Sigmoid colon (tissue), 3 donors: ENCODE measurements around the gene UBE4A.

Experiments
- CTCF ChIP-seq, 4 experiments: fragments of 450-650 bp in 3 of 4; fragments of 200-600 bp in 1 of 4; IDR thresholded peaks; one replicate each; pipeline ENCODE4 v1.5.1; 2016 to 2019; ENCODE audit warnings: antibody characterized with exemption in 4 of 4, mild to moderate bottlenecking in 3 of 4, moderate library complexity in 2 of 4
- POLR2A ChIP-seq, 2 donors: fragments of 450-650 bp; IDR thresholded peaks; one replicate each; pipeline ENCODE4 v1.6.1; 2016; ENCODE audit warnings: antibody characterized with exemption in 2 of 2, mild to moderate bottlenecking in 2 of 2, moderate library complexity in 2 of 2

DNA sequence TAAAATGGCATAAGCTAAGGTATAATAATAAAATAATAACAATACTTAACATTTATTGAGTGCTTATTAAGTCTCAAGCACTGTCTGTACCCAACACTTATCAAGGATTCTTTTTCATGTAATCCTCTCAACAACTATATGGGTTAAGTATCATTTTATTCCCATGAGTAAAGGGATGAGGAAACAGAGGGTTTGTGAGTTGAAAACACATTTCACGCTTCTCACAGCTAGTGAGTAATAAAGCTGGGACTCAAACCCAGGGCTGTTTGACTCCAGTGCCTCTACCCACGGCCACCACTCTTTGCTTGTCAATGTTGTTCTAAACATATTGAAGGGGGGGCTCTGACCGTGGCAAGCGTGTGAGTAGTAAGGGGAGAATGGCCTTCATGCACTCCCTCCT is 46.2 kb upstream of the UBE4A start:
- TF ChIP-seq CTCF (IDR thresholded peaks at IDR 0.05) = no peak
- TF ChIP-seq POLR2A (IDR thresholded peaks at IDR 0.05) = no peak
